Epithelial cell of proximal tubule (primary cell): Measurements from ENCODE around the gene POC1A. TPM values are rescaled to one million over a fixed set of nuclear protein-coding genes. Genes with fewer than 3 reads are reported as not detected.

Experiments
- DNase-seq: peaks from one replicate; pipeline ENCODE4 v3.0.0-alpha.2; 2011; ENCODE audit warnings: low read depth
- H3K4me3 ChIP-seq: 2 replicates; pipeline ENCODE4 v1.5.1; 2011; ENCODE audit warnings: low read depth, mild to moderate bottlenecking, low read length
- total RNA-seq: library from RNA; depleted of rRNA; stranded (reverse); fragments of >200 nt; gene quantifications from 2 replicates; pipeline ENCODE4 v1.2.3, GENCODE V29; 2015
- TF ChIP-seq, protein P1 (sequence below): conservative IDR thresholded peaks from 2 replicates; pipeline ENCODE4 v1.5.1; 2012; ENCODE audit warnings: low read depth, mild to moderate bottlenecking, low read length

POC1A gene
- total RNA-seq, 1 donor from 2014 or later = 15.7 TPM

DNA sequence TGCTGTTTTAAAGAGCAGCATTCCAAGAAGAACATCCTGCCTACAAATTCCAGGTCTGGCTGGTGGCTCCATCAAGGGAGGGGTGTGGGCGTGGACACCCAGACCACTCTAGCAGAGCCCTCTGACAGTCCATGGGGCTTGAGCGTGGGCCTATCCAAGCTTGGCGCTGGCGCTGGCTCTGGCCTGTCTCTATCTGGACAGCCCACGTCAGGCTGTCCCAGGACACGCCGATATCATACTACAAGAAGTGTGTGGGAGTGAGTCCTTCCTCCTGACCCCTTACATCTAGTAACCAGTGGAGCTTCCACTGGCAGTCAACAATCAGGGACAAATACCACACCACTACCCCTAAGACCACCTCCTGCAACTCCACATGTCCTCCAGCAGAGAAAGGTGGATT, 80.7 kb downstream of the POC1A start:
- H3K4me3 ChIP-seq = no peak overlapping the region
- TF ChIP-seq, protein P1, sequence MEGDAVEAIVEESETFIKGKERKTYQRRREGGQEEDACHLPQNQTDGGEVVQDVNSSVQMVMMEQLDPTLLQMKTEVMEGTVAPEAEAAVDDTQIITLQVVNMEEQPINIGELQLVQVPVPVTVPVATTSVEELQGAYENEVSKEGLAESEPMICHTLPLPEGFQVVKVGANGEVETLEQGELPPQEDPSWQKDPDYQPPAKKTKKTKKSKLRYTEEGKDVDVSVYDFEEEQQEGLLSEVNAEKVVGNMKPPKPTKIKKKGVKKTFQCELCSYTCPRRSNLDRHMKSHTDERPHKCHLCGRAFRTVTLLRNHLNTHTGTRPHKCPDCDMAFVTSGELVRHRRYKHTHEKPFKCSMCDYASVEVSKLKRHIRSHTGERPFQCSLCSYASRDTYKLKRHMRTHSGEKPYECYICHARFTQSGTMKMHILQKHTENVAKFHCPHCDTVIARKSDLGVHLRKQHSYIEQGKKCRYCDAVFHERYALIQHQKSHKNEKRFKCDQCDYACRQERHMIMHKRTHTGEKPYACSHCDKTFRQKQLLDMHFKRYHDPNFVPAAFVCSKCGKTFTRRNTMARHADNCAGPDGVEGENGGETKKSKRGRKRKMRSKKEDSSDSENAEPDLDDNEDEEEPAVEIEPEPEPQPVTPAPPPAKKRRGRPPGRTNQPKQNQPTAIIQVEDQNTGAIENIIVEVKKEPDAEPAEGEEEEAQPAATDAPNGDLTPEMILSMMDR = no peak
- DNase-seq = no peak

DNA sequence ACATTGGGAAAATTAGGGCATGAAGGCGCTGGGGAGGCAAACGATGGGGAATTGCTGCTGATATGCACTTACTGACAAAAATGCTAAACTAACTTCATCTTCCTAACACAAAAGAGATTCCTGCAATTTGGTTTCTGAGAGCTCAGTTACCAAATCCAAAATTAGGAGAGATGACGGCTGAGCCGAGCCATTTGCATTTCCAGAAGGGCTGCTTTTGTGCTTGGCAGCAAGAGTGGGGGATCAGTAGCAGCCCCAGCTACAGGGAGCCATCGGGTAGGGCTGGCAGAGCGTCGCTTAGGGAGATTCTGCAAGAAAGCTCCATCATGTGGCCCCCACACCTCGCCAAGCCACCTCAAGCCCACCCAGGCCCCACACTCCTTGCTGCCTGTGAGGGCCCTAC, 81.8 kb downstream of the POC1A start:
- no peak overlapping the region for H3K4me3 ChIP-seq
- DNase-seq = no peak
- TF ChIP-seq, protein P1 = no peak

DNA sequence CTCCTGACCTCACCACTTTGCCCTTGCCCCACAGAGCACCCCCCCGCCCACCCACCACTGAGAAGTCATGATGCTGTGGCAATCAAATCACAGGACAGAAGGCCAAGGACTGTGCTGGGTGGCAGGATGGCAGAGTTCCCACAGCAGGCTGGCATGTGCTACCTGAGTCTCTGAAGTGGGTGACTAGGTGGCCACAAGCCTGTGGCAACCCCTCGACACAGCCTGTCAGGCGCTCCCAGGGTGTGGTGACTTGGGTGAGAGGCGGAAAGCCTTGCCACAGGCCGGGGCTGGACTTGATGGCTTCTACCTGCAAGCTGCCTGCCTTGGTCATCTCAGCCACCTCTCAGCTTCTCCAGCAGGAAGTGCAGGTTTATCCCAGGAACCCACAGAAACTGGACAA, 82.2 kb downstream of the POC1A start:
- TF ChIP-seq, protein P1 = no peak
- no peak overlapping the region for H3K4me3 ChIP-seq
- no peak for DNase-seq

DNA sequence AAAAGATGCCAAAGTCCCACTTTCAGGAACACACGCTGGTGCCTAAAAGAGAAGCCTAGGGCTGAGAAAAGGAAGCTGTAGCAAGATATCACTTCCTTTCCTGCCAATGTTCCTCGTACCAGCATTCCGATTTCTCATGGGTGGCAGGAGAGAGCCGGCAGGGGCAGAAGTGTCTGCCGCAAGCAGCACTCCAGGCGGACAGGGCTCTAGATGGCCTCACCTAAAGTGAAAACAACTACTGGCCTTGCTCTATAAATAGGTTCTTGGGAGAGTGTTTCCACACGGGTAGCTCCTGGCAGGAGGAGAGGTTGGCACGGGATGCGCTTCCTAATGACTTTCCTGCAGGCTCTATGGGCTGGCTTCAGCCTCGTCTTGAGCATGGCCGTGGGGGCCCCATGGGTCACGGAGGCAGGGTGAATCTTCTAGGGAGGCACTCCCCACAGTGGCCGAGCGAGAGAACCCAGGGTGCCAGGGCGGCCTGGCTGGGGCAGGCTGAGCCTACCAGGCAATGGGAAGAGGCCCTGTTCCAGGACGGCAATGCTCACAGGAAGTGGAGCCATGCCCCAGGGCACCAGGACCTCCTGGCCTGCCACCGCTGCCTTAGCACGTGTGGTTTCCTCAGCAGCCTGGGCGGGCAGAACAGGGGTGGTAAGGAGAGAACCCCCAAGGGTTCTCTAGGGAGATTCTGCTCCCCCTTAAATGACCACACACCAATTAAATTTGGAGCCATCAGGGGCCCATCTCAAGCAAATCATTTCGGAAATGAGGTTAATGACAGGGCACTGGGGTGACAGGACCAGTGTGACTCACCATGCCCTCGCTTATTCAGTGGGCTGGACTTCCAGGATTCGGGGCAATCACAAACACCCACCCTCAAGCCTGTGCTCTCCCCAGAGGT, 83.2 kb downstream of the POC1A start:
- no peak for DNase-seq
- H3K4me3 ChIP-seq = no peak overlapping the region
- TF ChIP-seq, protein P1 = no peak

DNA sequence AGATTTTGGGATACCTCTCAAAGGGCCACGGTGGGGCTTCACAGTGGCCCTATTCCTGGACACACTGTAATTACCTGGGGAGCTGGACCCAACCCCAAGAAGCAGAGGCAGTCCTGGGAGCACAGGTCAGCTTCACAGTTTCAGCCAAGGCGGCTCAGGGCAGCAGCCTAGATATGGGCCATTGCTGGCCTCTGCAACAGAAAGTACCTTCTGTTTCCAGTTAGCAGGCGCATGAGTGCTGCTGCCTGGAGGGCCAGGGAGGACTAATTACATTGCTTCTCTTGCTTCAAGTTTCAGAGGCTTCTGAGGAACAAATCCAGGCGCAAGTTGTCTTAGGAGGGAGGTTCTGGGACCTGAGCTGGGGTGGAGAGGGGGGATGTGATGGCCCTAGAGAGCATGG, 84.4 kb downstream of the POC1A start:
- no peak overlapping the region for H3K4me3 ChIP-seq
- no peak for DNase-seq
- TF ChIP-seq, protein P1 = no peak

DNA sequence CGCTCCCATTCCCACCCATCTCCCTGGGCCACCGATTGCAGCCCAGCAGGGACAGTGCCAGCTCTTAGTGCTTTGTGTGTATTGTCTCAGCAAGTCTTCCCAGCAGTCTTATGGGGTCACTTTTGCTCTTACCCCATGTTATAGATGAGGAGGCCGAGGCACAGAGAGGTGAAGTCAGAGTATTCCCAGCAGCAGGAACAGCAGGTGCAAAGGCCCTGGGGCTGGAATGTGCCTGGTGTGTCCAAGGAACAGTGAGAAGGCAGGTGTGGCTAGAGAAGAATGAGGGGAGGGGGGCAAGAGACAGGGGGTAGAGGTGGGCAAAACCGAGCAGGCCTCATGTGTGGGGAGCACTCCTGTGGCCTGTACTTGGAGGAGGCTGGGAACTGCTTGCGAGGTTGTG, 85.1 kb downstream of the POC1A start:
- TF ChIP-seq, protein P1 = no peak
- no peak for DNase-seq

DNA sequence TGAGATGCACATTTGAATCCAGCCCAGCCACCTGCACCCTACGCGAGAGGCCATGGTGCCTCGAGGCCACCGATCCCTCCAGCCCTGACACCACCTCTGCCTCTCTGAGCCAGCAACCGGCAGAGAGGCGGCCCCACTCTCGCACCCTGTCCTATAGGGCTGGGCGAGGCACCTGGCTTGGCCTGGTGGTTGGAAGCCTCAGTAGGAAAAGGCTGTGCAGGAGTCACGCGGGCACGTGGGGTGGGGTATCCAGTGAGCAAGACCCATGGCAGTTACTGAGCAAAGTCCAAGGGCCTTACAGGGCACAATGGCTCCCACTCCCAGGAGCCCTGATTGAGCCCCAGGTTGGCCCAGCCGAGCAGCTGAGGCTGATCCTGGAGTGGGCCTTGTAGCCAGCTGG, 85.5 kb downstream of the POC1A start:
- no peak overlapping the region for H3K4me3 ChIP-seq
- TF ChIP-seq, protein P1 = no peak
- DNase-seq = no peak

More for the DNA sequence above, 85.1 kb downstream of the POC1A start:
- H3K4me3 ChIP-seq = no peak overlapping the region
